Peyer's patch (tissue), 4 donors: ENCODE measurements around the gene TMUB1.

Experiments
- POLR2A ChIP-seq, 2 donors: fragments of 450-650 bp; IDR thresholded peaks; one replicate each; pipeline ENCODE4 v1.5.1; 2017; ENCODE audit warnings: antibody characterized with exemption in 2 of 2, mild to moderate bottlenecking in 2 of 2, moderate library complexity in 2 of 2
- TF ChIP-seq, protein P1 (sequence below), 6 experiments: fragments of 450-650 bp in 4 of 6; fragments of 200-600 bp in 2 of 6; sonication (generic) in 1 of 6; IDR thresholded peaks; one replicate each; pipeline ENCODE4 v1.5.1; 2017 to 2019; ENCODE audit warnings: antibody characterized with exemption in 6 of 6, mild to moderate bottlenecking in 3 of 6, moderate library complexity in 1 of 6

DNA sequence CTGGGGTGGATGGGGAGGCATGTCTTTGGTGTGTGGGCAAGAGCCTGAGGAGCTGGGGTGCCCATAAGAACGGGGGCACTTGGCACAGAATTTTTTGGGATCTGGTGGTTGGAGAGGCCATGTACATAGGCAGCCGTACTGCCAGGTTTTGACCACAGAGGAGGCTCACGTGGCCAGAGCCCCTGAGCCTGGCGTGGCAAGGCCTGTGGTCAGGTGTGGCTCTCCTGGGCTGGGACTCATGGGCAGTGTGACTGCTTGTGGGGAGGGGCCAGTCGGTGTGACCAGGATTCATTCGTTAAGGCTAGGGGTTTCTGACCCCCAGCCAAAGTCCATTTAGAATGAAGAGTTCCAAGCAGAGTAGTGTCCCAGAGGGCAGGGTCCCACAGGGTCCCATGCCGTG, 41.2 kb upstream of the TMUB1 start:
- TF ChIP-seq, protein P1, sequence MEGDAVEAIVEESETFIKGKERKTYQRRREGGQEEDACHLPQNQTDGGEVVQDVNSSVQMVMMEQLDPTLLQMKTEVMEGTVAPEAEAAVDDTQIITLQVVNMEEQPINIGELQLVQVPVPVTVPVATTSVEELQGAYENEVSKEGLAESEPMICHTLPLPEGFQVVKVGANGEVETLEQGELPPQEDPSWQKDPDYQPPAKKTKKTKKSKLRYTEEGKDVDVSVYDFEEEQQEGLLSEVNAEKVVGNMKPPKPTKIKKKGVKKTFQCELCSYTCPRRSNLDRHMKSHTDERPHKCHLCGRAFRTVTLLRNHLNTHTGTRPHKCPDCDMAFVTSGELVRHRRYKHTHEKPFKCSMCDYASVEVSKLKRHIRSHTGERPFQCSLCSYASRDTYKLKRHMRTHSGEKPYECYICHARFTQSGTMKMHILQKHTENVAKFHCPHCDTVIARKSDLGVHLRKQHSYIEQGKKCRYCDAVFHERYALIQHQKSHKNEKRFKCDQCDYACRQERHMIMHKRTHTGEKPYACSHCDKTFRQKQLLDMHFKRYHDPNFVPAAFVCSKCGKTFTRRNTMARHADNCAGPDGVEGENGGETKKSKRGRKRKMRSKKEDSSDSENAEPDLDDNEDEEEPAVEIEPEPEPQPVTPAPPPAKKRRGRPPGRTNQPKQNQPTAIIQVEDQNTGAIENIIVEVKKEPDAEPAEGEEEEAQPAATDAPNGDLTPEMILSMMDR (IDR thresholded peaks at IDR 0.05) = no peak
- no peak for TF ChIP-seq POLR2A (IDR thresholded peaks at IDR 0.05)
